H1 (cell line): ENCODE measurements around the gene ARL14EPL. TPM values are rescaled to one million over a fixed set of nuclear protein-coding genes. Genes with fewer than 3 reads are reported as not detected.

Source experiments
- CTCF ChIA-PET: fragments of 300-600 bp; sonication (Branson Sonifier 250); formaldehyde crosslinking; loops from one replicate; lab custom pipeline; 2021; ENCODE audit not compliant: partially characterized antibody; lab: Charles Lee
- POLR2A ChIA-PET: fragments of 300-600 bp; sonication (Branson Sonifier 250); formaldehyde crosslinking; loops from one replicate; lab custom pipeline; 2021; ENCODE audit warnings: inconsistent platforms; ENCODE audit not compliant: partially characterized antibody; lab: Charles Lee
- DNase-seq, 2 experiments: peaks; one replicate each; pipeline versions ENCODE4 v3.0.0 to v3.0.0-alpha.2; 2010 to 2022; ENCODE audit warnings: low spot score in 2 of 2, low read depth in 1 of 2, mixed read lengths in 1 of 2
- FAIRE-seq: peaks from 2 replicates; lab custom pipeline; 2011; peaks lifted over from hg19 to GRCh38; lab: Jason Lieb, UNC
- H2AFZ ChIP-seq: 2 replicates; pipeline ENCODE4 v1.8.1; 2012; ENCODE audit warnings: low read length, inconsistent platforms
- H2AK5ac ChIP-seq: 2 replicates; pipeline ENCODE4 v1.6.1; 2013; ENCODE audit warnings: low read depth, low read length
- H2BK120ac ChIP-seq: replicated peaks from 2 replicates; pipeline ENCODE3; 2013; ENCODE audit warnings: low read depth, low read length, inconsistent platforms
- H2BK12ac ChIP-seq: 2 replicates; pipeline ENCODE4 v1.6.1; 2013; ENCODE audit warnings: low read depth, low read length
- H2BK15ac ChIP-seq: 2 replicates; pipeline ENCODE4 v1.6.1; 2013; ENCODE audit warnings: low read length
- H2BK20ac ChIP-seq: 2 replicates; pipeline ENCODE4 v1.6.1; 2013; ENCODE audit warnings: low read length
- H2BK5ac ChIP-seq: 2 replicates; pipeline ENCODE4 v1.6.1; 2013; ENCODE audit warnings: low read depth, low read length
- H3K14ac ChIP-seq: 2 replicates; pipeline ENCODE4 v1.6.1; 2013; ENCODE audit warnings: inconsistent platforms; ENCODE audit not compliant: insufficient read length
- H3K18ac ChIP-seq: 2 replicates; pipeline ENCODE4 v1.6.1; 2013; ENCODE audit warnings: low read length; ENCODE audit errors: extremely low read depth
- H3K23ac ChIP-seq: 2 replicates; pipeline ENCODE4 v1.6.1; 2013; ENCODE audit warnings: inconsistent platforms; ENCODE audit not compliant: insufficient read length
- H3K23me2 ChIP-seq: 2 replicates; pipeline ENCODE4 v1.6.1; 2013; ENCODE audit warnings: low read depth, low read length
- H3K27ac ChIP-seq: 2 replicates; pipeline ENCODE4 v1.6.1; 2011; ENCODE audit warnings: low read depth, low read length, inconsistent platforms
- H3K27me3 ChIP-seq, 4 experiments: replicated peaks in 1 of 4; 1 replicate in 1 of 4; 2 replicates in 3 of 4; pipeline versions ENCODE4 v1.6.1 to v1.8.1; 2011 to 2013; ENCODE audit warnings: low read length in 3 of 4, mild to moderate bottlenecking in 3 of 4, inconsistent platforms in 2 of 4, mixed read lengths in 2 of 4, moderate library complexity in 1 of 4; ENCODE audit not compliant: control insufficient read depth in 3 of 4, insufficient read depth in 3 of 4; ENCODE audit errors: extremely low read depth in 1 of 4
- H3K36me3 ChIP-seq, 4 experiments: 2 replicates each; pipeline versions ENCODE4 v1.6.1 to v1.8.1; 2011 to 2013; ENCODE audit warnings: mild to moderate bottlenecking in 4 of 4, low read length in 3 of 4, moderate library complexity in 2 of 4, control low read depth in 1 of 4, inconsistent platforms in 1 of 4; ENCODE audit not compliant: insufficient read depth in 4 of 4, control insufficient read depth in 2 of 4
- H3K4ac ChIP-seq: replicated peaks from 2 replicates; pipeline ENCODE3; 2013; ENCODE audit warnings: low read length, low read depth, mixed read lengths, inconsistent platforms; ENCODE audit not compliant: insufficient read length
- H3K4me1 ChIP-seq, 4 experiments: replicated peaks in 1 of 4; 1 replicate in 1 of 4; 2 replicates in 3 of 4; pipeline versions ENCODE4 v1.6.1 to v1.8.1; 2011 to 2013; ENCODE audit warnings: low read length in 3 of 4, inconsistent platforms in 2 of 4, mixed read lengths in 1 of 4; ENCODE audit not compliant: insufficient read depth in 4 of 4, control insufficient read depth in 3 of 4
- H3K4me2 ChIP-seq, 2 experiments: 2 replicates each; pipeline versions ENCODE4 v1.6.1 to v1.8.1; 2011 to 2013; ENCODE audit warnings: low read depth in 2 of 2, low read length in 2 of 2, control low read depth in 1 of 2, inconsistent platforms in 1 of 2, mild to moderate bottlenecking in 1 of 2; ENCODE audit not compliant: insufficient read depth in 1 of 2
- H3K4me3 ChIP-seq, 4 experiments: fragments of 200-600, 300-600 bp in 1 of 4; sonication (generic), shearing (Covaris generic), sonication (Bioruptor Twin) in 1 of 4; 2 replicates each; pipeline versions ENCODE4 v1.5.1 to v1.8.1; 2011 to 2016; ENCODE audit warnings: low read length in 4 of 4, low read depth in 3 of 4, control low read depth in 2 of 4, inconsistent platforms in 2 of 4, mild to moderate bottlenecking in 2 of 4, mixed read lengths in 1 of 4, moderate library complexity in 1 of 4; ENCODE audit not compliant: insufficient read depth in 2 of 4; ENCODE audit errors: extremely low read depth in 1 of 4
- H3K56ac ChIP-seq: replicated peaks from 2 replicates; pipeline ENCODE3; 2013; ENCODE audit warnings: low read depth, mild to moderate bottlenecking, mixed read lengths, low read length, inconsistent platforms; ENCODE audit not compliant: insufficient read length
- H3K79me1 ChIP-seq: 2 replicates; pipeline ENCODE4 v1.6.1; 2013; ENCODE audit warnings: low read depth, low read length, control low read depth
- H3K79me2 ChIP-seq, 2 experiments: 2 replicates each; pipeline versions ENCODE4 v1.6.1 to v1.8.1; 2012 to 2013; ENCODE audit warnings: low read length in 2 of 2, mild to moderate bottlenecking in 2 of 2, inconsistent platforms in 1 of 2; ENCODE audit not compliant: insufficient read depth in 2 of 2, control insufficient read depth in 1 of 2
- H3K9ac ChIP-seq, 4 experiments: replicated peaks in 1 of 4; 1 replicate in 1 of 4; 2 replicates in 3 of 4; pipeline versions ENCODE4 v1.6.1 to v1.8.1; 2011 to 2013; ENCODE audit warnings: low read depth in 3 of 4, low read length in 3 of 4, control low read depth in 2 of 4, mild to moderate bottlenecking in 2 of 4, moderate library complexity in 2 of 4, inconsistent platforms in 1 of 4; ENCODE audit errors: extremely low read depth in 1 of 4
- H3K9me3 ChIP-seq, 2 experiments: 2 replicates each; pipeline versions ENCODE4 v1.6.1 to v1.8.1; 2012 to 2013; ENCODE audit warnings: mild to moderate bottlenecking in 2 of 2, moderate library complexity in 2 of 2, control low read depth in 1 of 2, inconsistent platforms in 1 of 2, low read depth in 1 of 2, low read length in 1 of 2, mixed read lengths in 1 of 2; ENCODE audit not compliant: insufficient read depth in 2 of 2
- H4K20me1 ChIP-seq, 2 experiments: replicated peaks in 1 of 2; 2 replicates each; pipeline versions ENCODE3 to v1.8.1; 2011 to 2013; ENCODE audit warnings: inconsistent platforms in 2 of 2, low read length in 2 of 2, mild to moderate bottlenecking in 1 of 2; ENCODE audit not compliant: insufficient read depth in 2 of 2, control insufficient read depth in 1 of 2
- H4K5ac ChIP-seq: 2 replicates; pipeline ENCODE4 v1.6.1; 2013; ENCODE audit warnings: low read length, low read depth, mixed read lengths, inconsistent platforms; ENCODE audit not compliant: insufficient read length
- H4K8ac ChIP-seq: 2 replicates; pipeline ENCODE4 v1.8.0; 2013; ENCODE audit warnings: mild to moderate bottlenecking, moderate library complexity, low read length, inconsistent platforms; ENCODE audit not compliant: insufficient read depth; ENCODE audit errors: extremely low read depth
- H4K91ac ChIP-seq: replicated peaks from 2 replicates; pipeline ENCODE3; 2013; ENCODE audit warnings: low read length, mixed read lengths, inconsistent platforms; ENCODE audit not compliant: insufficient read length
- BACH1 ChIP-seq: IDR thresholded peaks from 2 replicates; pipeline ENCODE4 v1.6.1; 2012; ENCODE audit warnings: low read length, improper control_type of control experiment
- CEBPB ChIP-seq: IDR thresholded peaks from 2 replicates; pipeline ENCODE4 v1.6.1; 2012; ENCODE audit warnings: low read depth, low read length
- KDM4A ChIP-seq: IDR thresholded peaks from one replicate; pipeline ENCODE4 v1.7.1; 2012; ENCODE audit warnings: low read depth, mild to moderate bottlenecking, moderate library complexity, low read length, inconsistent platforms; ENCODE audit not compliant: severe bottlenecking
- SIX5 ChIP-seq: IDR thresholded peaks from 2 replicates; pipeline ENCODE4 v1.6.1; 2011; ENCODE audit warnings: mild to moderate bottlenecking, low read depth, low read length
- WGBS, 2 experiments: shearing (Covaris generic) in 1 of 2; methylation state at CpG; one replicate each; pipeline versions ENCODE4 v1.1.6 to v1.1.7; 2013 to 2015; ENCODE audit warnings: low lambda C conversion rate in 2 of 2, mixed read lengths in 2 of 2, inconsistent platforms in 1 of 2, low coverage in 1 of 2, missing lambda C conversion rate in 1 of 2; ENCODE audit not compliant: insufficient replicate concordance in 2 of 2, insufficient coverage in 1 of 2, insufficient read length in 1 of 2; ENCODE audit errors: extremely low coverage in 1 of 2, missing lambda C conversion rate in 1 of 2; 5-methylcytosine and 5-hydroxymethylcytosine counted together
- polyA plus RNA-seq, 7 experiments: library from polyadenylated mRNA; depleted of rRNA in 3 of 7; stranded (reverse) in 5 of 7; unstranded in 2 of 7; fragments of >200 nt in 5 of 7; fragments of 200-250 nt in 2 of 7; gene quantifications; 1 replicate in 5 of 7; 2 replicates in 1 of 7; 4 replicates in 1 of 7; pipeline versions ENCODE4 v1.2.1 to v1.2.3, GENCODE V29; 2011 to 2013; ENCODE audit warnings: missing spikeins in 2 of 7, mixed read lengths in 2 of 7
- total RNA-seq: library from RNA; stranded (reverse); fragmentation: NEBNext Ultra II Directional; extraction: Animal tissue kit (Norgen Biotek cat#: 25700); gene quantifications from 2 replicates; pipeline ENCODE4 v1.2.1, GENCODE V29; 2021

The ARL14EPL gene
- total and polyA plus RNA-seq, 2 of the 8 experiments (the other 6 are each of a cell fraction or from before 2014, with no cell fraction given): not detected

DNA sequence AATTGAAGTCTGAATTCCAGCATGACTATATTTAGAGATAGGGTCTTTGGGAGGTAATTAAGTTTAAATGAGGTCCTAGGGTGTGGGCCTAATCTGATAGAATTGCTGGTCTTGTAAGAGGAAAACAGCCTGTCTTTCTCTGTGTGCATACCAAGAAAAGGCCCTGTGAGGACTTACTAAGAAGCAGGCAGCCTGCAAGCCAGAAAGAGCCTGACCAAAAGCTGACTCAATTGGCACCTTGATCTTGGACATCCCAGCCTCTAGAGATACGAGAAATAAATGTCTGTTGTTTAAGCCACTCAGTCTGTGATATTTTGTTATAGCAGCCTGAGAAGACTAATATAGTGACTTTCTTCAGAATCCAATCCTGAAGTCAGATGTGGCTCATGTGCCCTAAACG is 14.6 kb downstream of the ARL14EPL start:
- H2BK120ac ChIP-seq: no peak overlapping the region
- no peak overlapping the region for H3K4ac ChIP-seq
- CTCF ChIA-PET: no interaction called here
- H3K9me3 ChIP-seq: no peaks in the 10 kb centered on the region
- no peaks in the 10 kb centered on the region for H4K20me1 ChIP-seq
- H2BK15ac ChIP-seq: no peak overlapping the region
- H2BK12ac ChIP-seq: no peak overlapping the region
- H2AFZ ChIP-seq: no peak overlapping the region
- no peak overlapping the region for H3K56ac ChIP-seq
- no peak overlapping the region for H3K23ac ChIP-seq
- H4K8ac ChIP-seq: no peak overlapping the region
- no peak overlapping the region for H2BK5ac ChIP-seq
- DNase-seq (no peak), FAIRE-seq (no peak)
- H3K79me1 ChIP-seq: no peaks in the 10 kb centered on the region
- no peak overlapping the region for H4K5ac ChIP-seq
- no peaks in the 10 kb centered on the region for H3K4me1 ChIP-seq
- H2AK5ac ChIP-seq: no peak overlapping the region
- H3K4me2 ChIP-seq: no peak overlapping the region
- no peaks in the 10 kb centered on the region for H3K79me2 ChIP-seq
- no peak overlapping the region for H3K14ac ChIP-seq
- peaks cover 2% of the 10 kb centered on the region; the same call in 1 of the 2 replicates for H3K23me2 ChIP-seq
- H3K27me3 ChIP-seq: no peaks in the 10 kb centered on the region
- H3K27ac ChIP-seq: no peak overlapping the region
- WGBS, 2 experiments: 86% methylated on average over 2 of the region's 2 CpGs; no CpG with 5 or more reads in 1 of the 2 experiments
- no peak overlapping the region for H3K9ac ChIP-seq
- no peak overlapping the region for H4K91ac ChIP-seq
- no peak overlapping the region for H3K18ac ChIP-seq
- no peak overlapping the region for H2BK20ac ChIP-seq
- TF ChIP-seq CEBPB (no peak), BACH1 (no peak), SIX5 (no peak), KDM4A (no peak)
- H3K4me3 ChIP-seq: no peak overlapping the region
- POLR2A ChIA-PET: no interaction called here
- H3K36me3 ChIP-seq: no peaks in the 10 kb centered on the region
